ENCODE data around the gene ZNF184. TPM values are rescaled to one million over a fixed set of nuclear protein-coding genes. Genes with fewer than 3 reads are reported as not detected.
"Not testable (repeated sequence)": the region's sequence is repeated elsewhere in the genome, so short reads cannot be mapped to it uniquely, and the experiment has no call there.

Gene ZNF184
- total RNA-seq, 1 experiment from 2014 or later = 7.1 TPM

DNA sequence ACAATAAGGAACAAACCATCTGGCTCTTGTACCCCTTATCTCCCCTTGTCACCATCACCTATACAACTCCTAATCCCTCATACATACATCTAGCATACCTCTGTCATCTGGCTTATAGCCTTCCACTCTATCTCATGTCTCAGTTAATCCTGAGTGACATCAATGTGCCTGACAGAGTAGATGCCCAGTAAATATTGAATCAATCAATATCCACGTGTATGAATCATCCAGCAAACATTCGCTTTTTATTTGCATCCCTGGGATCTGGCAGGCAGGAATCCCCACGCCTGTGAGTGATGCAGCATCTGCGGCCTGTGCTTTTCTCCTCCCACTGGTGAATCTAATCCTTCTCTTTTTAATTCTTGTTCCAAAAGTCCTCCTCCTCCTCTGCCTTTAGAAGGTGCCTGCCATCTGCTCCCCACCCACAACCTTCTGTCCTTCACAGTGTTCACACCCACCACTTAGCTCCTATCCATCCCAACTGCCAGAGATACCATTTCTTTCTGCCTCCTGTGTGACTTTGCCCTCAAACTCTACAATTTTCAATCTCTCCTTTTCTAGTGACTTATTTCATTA lies 46.8 kb downstream of the ZNF184 start:
- CTCF ChIA-PET = no interaction called here
- H3K4me3 Mint-ChIP-seq = no peak overlapping the region
- DNase-seq (ENCODE audit: low spot score) (no peak), ATAC-seq (no peak)
- H3K4me1 Mint-ChIP-seq = peaks cover 5% of the 10 kb centered on the region; the same call in 1 of the 2 replicates
- POLR2A ChIA-PET = no interaction called here
- H3K9me3 Mint-ChIP-seq = peaks cover 11% of the 10 kb centered on the region
- TF ChIP-seq, protein P1, sequence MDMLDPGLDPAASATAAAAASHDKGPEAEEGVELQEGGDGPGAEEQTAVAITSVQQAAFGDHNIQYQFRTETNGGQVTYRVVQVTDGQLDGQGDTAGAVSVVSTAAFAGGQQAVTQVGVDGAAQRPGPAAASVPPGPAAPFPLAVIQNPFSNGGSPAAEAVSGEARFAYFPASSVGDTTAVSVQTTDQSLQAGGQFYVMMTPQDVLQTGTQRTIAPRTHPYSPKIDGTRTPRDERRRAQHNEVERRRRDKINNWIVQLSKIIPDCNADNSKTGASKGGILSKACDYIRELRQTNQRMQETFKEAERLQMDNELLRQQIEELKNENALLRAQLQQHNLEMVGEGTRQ (CRISPR knock-in tag; IDR thresholded peaks at IDR 0.05) = no peak
- TF ChIP-seq JUN (CRISPR knock-in tag; IDR thresholded peaks at IDR 0.05) = no peak
- TF ChIP-seq, protein P2, sequence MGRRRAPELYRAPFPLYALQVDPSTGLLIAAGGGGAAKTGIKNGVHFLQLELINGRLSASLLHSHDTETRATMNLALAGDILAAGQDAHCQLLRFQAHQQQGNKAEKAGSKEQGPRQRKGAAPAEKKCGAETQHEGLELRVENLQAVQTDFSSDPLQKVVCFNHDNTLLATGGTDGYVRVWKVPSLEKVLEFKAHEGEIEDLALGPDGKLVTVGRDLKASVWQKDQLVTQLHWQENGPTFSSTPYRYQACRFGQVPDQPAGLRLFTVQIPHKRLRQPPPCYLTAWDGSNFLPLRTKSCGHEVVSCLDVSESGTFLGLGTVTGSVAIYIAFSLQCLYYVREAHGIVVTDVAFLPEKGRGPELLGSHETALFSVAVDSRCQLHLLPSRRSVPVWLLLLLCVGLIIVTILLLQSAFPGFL (CRISPR knock-in tag; IDR thresholded peaks at IDR 0.05; ENCODE audit: borderline replicate concordance) = no peak
- no peak for TF ChIP-seq ZNF138 (CRISPR knock-in tag; conservative IDR thresholded peaks at IDR 0.05)
- TF ChIP-seq, protein P3, sequence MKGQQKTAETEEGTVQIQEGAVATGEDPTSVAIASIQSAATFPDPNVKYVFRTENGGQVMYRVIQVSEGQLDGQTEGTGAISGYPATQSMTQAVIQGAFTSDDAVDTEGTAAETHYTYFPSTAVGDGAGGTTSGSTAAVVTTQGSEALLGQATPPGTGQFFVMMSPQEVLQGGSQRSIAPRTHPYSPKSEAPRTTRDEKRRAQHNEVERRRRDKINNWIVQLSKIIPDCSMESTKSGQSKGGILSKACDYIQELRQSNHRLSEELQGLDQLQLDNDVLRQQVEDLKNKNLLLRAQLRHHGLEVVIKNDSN (CRISPR knock-in tag; IDR thresholded peaks at IDR 0.05) = no peak
- no peaks in the 10 kb centered on the region for H3K36me3 Mint-ChIP-seq
- no peaks in the 10 kb centered on the region; the same call in 1 of the 2 replicates for H3K27me3 Mint-ChIP-seq (ENCODE audit: low read depth)
- no peak overlapping the region for H3K27ac Mint-ChIP-seq

DNA sequence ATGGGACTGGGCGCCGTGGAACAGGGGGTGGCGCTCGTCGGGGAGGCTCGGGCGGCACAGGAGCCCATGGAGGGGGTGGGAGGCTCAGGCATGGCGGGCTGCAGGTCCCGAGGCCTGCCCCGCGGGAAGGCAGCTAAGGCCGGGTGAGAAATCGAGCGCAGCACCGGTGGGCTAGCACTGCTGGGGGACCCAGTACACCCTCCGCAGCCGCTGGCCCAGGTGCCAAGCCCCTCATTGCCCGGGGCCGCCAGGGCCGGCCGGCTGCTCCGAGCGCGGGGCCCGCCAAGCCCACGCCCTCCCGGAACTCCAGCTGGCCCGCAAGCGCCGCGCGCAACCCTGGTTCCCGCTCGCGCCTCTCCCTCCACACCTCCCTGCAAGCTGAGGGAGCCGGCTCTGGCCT lies 48.1 kb downstream of the ZNF184 start:
- H3K4me3 Mint-ChIP-seq; CTCF ChIA-PET; H3K9me3 Mint-ChIP-seq; DNase-seq (ENCODE audit: low spot score); H3K4me1 Mint-ChIP-seq; ATAC-seq; POLR2A ChIA-PET; H3K27ac Mint-ChIP-seq; H3K27me3 Mint-ChIP-seq (ENCODE audit: low read depth); H3K36me3 Mint-ChIP-seq: not testable (repeated sequence)

DNA sequence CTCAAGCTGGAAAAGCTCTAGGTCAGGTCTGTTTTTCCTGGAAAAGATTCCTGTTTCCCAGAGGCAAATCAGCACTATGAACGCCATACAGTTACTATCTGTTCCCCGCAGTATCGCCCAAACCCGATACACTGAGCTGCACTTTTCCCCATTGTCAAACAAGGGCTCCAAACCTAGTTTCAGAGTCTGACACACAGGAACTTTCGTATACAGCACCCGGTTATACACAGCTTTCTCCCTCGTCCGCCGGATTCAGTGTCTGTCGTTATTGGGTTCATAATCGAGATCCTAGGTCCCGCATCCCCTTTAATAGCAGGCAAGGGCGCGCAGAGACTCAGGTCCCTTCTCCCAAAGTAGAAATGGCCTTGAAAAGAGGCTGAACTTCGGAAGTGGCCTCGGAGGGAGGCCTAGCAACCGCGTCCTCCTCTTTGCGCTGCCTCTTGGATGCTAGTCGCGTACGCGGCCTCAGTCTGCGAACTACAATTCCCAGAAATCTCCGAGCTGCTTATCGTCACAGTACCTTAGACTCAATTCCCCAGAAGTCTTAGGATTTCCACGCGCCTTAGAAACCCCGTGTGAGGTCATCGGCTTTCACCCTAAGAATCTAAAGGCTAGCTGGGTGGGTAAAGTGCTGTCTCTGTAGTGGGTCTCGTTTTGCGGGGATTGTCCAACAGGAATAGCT lies 50.1 kb downstream of the ZNF184 start:
- Mint-ChIP-seq H3K36me3 (no peaks in the 10 kb centered on the region), H3K4me3 (peak overlapping the region; percentile 59), H3K27me3 (ENCODE audit: low read depth) (peaks cover 9% of the 10 kb centered on the region; the same call in 1 of the 2 replicates), H3K4me1 (peaks cover 5% of the 10 kb centered on the region; the same call in 1 of the 2 replicates), H3K9me3 (peaks cover 4% of the 10 kb centered on the region; the same call in 1 of the 2 replicates), H3K27ac (no peak overlapping the region)
- ChIA-PET POLR2A (interaction anchor here (1.6 kb wide), 1 partner anchor 50 kb away, joined by 4 read pairs; the partner anchor contains the start of gene ZNF184), CTCF (interaction anchor here (0.7 to 1.0 kb wide), 3 partner anchors 50 to 262 kb away, joined by 3 read pairs; partner anchors contain the start of gene ZNF184)
- peak; percentile 47 for DNase-seq (ENCODE audit: low spot score)
- ATAC-seq = peak; percentile 91
- TF ChIP-seq ZNF121 (CRISPR knock-in tag; IDR thresholded peaks at IDR 0.05) (0 out of 2 replicates have a peak, but pooled peaks have one; percentile 4), ETV6 (CRISPR knock-in tag; IDR thresholded peaks at IDR 0.05) (0 out of 2 replicates have a peak, but pooled peaks have one; percentile 18)
- TF ChIP-seq, protein P4, sequence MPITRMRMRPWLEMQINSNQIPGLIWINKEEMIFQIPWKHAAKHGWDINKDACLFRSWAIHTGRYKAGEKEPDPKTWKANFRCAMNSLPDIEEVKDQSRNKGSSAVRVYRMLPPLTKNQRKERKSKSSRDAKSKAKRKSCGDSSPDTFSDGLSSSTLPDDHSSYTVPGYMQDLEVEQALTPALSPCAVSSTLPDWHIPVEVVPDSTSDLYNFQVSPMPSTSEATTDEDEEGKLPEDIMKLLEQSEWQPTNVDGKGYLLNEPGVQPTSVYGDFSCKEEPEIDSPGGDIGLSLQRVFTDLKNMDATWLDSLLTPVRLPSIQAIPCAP (CRISPR knock-in tag; IDR thresholded peaks at IDR 0.05) = no peak
- TF ChIP-seq, protein P5, sequence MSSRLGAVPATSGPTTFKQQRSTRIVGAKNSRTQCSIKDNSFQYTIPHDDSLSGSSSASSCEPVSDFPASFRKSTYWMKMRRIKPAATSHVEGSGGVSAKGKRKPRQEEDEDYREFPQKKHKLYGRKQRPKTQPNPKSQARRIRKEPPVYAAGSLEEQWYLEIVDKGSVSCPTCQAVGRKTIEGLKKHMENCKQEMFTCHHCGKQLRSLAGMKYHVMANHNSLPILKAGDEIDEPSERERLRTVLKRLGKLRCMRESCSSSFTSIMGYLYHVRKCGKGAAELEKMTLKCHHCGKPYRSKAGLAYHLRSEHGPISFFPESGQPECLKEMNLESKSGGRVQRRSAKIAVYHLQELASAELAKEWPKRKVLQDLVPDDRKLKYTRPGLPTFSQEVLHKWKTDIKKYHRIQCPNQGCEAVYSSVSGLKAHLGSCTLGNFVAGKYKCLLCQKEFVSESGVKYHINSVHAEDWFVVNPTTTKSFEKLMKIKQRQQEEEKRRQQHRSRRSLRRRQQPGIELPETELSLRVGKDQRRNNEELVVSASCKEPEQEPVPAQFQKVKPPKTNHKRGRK (CRISPR knock-in tag; IDR thresholded peaks at IDR 0.05; ENCODE audit: borderline replicate concordance) = no peak

DNA sequence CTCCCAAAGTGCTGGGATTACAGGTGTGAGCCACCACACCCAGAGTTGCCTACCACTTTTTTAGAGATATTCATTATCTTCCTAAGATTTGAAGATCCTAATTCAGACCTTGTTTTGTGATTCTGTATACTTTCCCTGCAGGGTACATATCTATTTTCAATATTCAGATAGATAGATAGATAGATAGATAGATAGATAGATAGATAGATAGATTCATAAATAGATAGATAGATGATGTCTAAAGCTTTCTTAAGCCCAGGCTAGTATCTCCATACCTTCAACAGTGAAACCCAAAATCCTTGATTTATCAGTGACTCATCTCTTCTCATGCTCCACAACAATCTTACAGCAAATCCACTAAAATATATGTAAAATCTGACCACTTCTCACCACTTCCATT lies 53.5 kb downstream of the ZNF184 start:
- TF ChIP-seq MXD4 (CRISPR knock-in tag; IDR thresholded peaks at IDR 0.05; ENCODE audit: borderline replicate concordance) = no peak
- TF ChIP-seq RORB (CRISPR knock-in tag; IDR thresholded peaks at IDR 0.05) = no peak
- no peak for TF ChIP-seq NR3C1 (CRISPR knock-in tag; conservative IDR thresholded peaks at IDR 0.05; ENCODE audit: low read depth)
- no peak for TF ChIP-seq ATF1 (CRISPR knock-in tag; IDR thresholded peaks at IDR 0.05)
- TF ChIP-seq ZNF219 (CRISPR knock-in tag; IDR thresholded peaks at IDR 0.05; ENCODE audit: borderline replicate concordance) = no peak
- TF ChIP-seq GRHL2 (CRISPR knock-in tag; IDR thresholded peaks at IDR 0.05; ENCODE audit: insufficient replicate concordance, severe bottlenecking) = no peak
- no peak for TF ChIP-seq EMX1 (CRISPR knock-in tag; IDR thresholded peaks at IDR 0.05)
- TF ChIP-seq SP1 (CRISPR knock-in tag; conservative IDR thresholded peaks at IDR 0.05) = no peak
- DNase-seq (ENCODE audit: low spot score) = no peak
- peaks cover 17% of the 10 kb centered on the region for H3K27me3 Mint-ChIP-seq (ENCODE audit: low read depth)
- peaks cover 5% of the 10 kb centered on the region; the same call in 1 of the 2 replicates for H3K4me1 Mint-ChIP-seq
- ChIA-PET POLR2A (no interaction called here), CTCF (no interaction called here)
- ATAC-seq = no peak
- peaks cover 4% of the 10 kb centered on the region; the same call in 1 of the 2 replicates for H3K36me3 Mint-ChIP-seq
- H3K27ac Mint-ChIP-seq = peak overlapping the region; percentile 13; the same call in 1 of the 2 replicates
- H3K4me3 Mint-ChIP-seq = no peak overlapping the region
- H3K9me3 Mint-ChIP-seq = peaks cover 21% of the 10 kb centered on the region
